ENCODE results near the gene IFIH1.
A peak's percentile ranks its signal among the peaks of the same experiment; 100 is the strongest.

The IFIH1 gene

DNA sequence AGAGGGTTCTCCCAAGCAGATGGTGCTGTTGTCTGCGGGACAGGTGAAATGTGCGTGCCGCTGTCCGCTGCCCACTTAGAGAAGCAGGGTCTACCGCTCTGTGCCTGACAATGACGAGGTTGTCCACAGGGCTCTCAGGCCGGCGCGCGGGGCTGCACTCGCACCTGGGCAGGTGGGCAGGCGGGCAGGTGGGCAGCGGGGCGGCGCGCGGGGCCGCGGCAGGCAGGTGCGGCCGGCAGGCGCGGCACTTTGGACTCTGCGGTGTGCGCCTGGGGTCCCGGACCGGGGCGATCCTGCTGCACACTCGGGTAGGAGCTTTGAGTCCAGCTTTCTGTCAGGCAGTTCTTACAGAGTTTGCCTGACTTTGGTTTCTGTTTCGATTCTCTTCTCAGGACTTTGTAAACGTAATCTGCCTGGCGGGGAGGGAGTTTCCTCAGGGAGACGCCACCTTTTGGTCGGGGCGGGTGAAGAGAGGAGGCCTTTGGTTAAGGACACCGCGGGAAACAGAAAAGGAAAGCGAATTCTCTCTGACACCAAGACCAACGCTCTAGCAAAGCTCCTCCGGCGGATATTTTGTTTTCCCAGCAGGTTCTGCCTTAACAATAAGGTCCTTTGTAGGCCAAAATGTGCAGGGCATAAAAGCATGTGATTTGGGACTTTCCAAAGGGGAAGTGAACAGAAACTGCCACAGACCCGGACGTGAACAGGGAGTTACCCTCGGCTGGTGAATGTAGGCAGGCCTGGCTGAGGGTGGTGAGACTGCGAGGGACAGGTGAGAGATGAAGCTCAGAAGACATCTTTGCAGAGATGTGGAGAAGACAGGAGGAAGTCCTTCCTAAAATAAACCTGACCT, at the start of gene IFIH1:
Gene IFIH1, minus strand, starts transcription at position 357 of the 853 bp plus-strand sequence. CDS start 377 bp downstream, outside the sequence.
- DNase-seq = peak; percentile 64 to 77 (median 74)

DNA sequence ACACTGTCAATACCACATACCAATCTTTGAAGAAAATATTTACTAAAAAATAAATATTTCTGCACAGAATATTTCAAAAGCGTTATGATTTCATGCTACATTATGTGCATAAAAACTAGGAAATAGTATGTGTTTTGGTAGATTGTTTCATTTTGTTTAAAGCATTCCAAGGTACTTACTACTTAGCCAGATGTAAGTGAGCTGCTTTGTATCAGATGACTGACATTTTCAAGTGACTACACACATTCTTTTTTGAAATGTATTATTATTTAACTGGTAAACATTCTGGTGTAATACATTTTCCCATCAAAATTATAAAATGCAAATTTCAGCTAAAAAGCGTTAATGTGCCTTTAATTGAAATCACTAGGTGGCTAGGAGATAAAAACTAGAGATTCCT, 46.9 kb upstream of the IFIH1 start:
- no peak for DNase-seq

DNA sequence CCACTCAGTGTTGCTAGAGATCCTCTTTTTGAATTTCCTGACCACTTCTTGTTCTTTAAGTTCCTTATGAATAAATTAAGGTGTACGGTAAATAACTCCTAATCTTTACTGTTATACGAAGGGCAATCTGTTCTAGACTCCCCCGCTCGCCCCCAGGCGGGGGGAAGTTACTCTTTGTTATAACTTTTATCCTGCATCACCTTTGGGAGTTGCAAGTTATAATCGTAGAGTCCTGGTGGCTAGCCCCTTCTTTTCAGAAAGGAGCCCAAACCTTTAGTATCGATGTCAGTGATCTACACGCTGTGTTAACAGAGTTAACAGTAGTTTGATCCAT, 26.1 kb upstream of the IFIH1 start:
- peak in 1 of 6 experiments; percentile 18 for DNase-seq

DNA sequence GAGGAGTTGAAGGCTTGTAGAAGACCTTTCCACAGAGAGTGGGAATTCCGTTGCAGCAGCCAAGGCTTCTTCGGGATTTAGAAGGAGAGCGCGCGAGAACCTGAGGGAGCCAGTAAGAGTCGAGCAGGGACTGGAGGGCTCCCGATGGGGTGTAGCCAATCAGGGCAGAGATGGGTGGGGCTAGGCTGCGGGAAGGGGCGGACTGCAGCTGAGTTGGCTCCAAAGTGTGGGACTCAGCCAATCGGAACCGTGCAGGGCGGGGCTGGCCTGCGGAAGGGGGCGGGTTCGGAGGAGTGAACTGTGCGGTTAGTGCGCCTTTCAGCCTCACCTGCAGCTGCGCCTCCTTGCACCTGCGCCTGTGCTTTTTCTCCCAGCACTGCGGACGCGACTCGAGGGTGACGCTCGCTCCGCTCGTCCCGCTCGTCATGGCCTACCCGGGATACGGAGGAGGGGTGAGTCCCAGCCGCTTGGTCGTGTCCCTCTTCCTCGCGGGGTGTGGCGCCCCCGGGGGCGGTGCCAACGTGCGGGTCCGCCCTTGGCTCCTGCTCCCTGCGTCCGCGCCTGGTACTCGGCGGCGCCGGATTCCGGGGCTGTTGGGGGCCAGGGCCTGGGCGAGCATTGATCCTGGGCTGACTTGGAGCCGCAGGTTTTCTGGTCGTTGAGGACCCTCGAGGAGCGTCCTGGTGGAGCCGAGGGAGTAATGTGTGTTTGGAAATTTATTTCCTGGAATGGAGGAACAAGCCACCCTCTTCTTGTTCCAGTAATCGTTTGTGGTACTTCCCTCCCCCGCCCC, 25.5 kb upstream of the IFIH1 start, which contains the start of gene GCA:
Gene GCA, plus strand, starts transcription at position 309 of the 793 bp plus-strand sequence. Its CDS starts 117 bp downstream, at position 426.
- DNase-seq = peak; percentile 95 to 98 (median 98)

DNA sequence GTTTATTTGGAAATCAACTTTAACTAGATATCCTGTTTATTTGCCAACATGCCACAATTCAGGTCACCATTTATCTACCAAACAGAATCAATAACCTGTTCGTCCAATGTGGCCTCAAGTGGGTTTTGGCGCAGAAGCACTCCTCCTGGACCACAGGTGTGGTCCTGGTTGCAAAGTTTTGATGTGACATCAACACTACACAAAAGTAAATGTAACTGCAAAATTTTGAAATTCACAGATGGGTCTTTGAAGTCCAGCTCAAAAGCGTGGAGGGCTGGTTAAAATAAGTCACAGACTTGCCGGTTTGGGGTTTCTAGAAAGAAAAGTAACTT, 25.0 kb upstream of the IFIH1 start:
- no peak for DNase-seq

DNA sequence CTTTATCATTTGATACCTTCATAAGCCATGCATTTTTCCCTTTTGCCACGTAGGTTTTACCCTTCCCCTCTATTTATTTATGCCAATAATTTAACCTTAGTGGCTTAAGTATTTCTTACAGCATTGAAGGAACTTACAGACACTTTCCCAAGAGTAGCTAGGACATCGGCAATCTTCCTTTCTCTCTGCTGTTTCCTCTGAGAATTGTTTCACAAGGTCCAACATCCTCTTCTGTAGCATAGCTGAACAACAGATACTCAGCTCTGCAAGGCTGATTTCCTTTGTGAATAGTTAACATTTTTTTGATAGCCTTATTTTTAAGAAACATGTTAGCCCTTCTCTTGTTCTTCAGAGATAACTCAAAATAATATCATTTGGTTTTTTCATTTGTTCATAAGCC, 24.4 kb upstream of the IFIH1 start:
- DNase-seq = no peak

DNA sequence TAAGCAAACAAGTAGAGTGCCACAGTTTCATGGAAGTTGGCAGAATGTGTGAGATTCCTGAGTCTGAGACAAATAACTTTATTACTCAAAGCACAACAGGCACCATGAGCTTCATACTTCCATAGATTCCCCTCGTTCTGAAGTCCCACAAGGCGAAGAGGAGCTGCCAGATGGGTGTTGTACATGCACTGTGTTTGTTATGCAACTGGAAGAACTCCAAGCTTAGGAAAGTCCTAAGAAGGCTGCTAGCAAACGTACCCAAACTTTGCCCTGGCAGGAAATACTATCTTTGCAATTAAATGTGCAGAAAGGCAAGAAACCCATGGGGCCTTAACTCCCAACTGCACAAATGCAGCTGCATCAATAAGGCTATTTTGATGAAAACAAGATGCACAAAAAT, 23.8 kb upstream of the IFIH1 start:
- no peak for DNase-seq

DNA sequence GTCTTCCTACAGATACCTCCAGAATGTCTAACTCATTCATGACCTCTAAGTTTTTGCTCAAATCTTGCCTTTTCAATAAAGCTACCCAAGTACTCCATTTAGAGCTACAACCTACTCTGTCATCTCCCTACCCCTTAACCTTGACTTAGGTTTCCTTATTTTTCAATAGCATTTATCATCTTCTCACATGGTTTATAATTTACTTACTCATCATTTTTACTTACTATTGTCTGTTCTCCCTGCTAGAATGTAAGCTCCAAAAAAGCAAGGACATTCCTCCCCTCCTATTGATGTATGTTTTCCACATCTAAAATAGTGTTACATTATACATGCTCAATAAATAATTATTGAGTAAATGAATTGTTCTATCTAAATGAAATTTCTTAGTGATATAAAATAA, 22.3 kb upstream of the IFIH1 start:
- DNase-seq = no peak

DNA sequence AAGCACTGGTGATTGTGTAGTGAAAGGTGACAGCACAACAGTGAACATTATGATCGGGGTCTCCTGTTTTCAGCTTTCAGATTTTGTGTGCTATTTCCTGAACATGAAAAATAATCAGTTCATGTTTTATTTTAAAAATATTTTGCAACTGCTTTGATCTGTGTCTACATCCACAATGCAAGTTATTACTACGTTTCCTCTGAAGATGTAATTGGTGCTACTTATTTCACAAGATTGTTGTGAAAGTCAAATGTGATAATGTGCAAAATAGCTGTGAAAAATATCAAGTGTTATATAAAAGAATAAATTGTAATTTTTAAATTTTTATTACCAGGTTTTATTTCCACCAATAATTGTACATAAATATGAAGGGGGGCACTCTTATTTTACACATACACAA, 19.4 kb upstream of the IFIH1 start:
- no peak for DNase-seq

DNA sequence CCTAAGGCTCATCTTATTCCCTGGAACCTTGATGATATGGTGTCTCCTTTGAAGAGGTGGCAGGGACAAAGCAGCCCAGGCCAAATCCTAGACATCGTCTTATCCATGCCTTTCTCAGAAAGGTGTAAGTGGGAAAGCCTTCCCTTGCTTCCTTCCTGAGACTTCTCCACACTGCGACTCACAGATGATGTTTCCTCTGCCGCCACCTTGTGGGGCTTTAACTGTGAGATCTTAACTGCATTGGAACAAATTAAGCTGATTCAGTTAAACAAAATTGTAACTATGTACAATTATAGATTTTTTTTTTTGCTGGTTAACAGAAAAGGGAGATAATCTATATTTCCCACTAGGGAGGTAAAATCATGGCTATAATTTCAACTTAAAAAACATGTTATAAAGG, 15.5 kb upstream of the IFIH1 start:
- no peak for DNase-seq

DNA sequence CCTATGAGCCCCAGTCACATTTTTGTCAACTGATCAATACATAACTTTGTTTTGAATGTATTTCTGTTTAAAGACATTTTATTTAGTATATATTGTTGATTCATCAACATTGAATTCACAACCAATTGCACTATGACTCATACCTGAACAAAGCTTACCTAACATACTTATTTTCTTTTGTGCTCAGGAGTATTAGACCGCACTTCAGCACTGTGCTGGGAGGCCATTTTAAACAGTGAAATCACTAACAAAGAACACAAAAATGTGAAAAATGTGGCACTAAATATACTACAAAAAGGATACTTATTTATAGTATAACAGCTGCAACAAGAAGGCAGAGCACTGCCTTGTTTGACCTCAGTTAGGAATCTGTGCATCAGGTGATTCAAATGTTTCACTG, 12.4 kb upstream of the IFIH1 start:
- DNase-seq = no peak

DNA sequence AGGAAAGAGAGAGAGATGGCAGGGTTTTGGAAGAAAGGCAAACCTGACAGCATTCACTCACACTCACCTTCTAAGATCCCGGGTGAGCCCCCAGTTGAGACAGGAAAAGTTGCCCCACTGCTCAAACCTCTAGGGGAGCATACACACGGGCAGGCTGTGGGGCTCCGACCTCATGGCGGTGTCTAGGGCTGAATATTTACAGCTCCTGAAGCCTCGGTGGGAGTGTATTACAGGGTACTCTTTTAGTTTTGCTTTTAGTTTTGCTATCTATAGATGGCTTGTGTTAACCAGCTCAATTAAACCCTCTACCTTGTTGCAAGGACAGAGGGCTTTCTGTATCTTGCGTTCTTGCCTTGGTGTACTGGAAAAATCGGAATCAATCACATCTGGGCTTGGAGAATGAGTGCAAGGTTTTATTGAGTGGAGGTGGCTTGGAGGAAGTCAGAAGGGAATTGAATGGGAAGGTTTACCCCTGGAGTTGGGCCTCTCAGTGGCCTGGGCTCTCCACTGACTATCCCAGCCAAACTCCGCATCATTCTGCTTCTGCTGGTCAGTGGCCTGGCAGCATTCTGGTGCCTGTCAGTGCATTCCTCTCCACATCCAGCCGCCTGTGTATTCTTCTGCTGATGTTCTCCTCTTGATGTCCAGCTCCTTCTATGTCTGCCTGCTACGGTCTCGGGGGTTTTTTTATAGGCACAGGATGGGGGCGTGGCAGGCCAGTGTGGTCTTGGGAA, 10.1 kb upstream of the IFIH1 start:
- DNase-seq = no peak

DNA sequence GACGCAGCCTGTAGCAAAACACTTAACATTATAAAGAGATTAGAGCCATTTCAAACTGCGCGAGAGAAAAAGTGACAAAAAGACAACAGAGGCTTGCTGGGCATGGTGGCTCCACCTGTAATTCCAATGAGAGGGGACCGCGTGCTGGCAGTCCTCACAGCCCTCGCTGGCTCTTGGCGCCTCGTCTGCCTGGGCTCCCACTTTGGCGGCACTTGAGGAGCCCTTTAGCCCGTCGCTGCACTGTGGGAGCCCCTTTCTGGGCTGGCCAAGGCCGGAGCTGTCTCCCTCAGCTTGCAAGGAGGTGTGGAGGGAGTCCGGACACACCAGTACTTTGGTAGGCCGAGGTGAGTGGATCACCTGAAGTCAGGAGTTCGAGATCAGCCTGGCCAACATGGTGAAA, 9.3 kb upstream of the IFIH1 start:
- no peak for DNase-seq

DNA sequence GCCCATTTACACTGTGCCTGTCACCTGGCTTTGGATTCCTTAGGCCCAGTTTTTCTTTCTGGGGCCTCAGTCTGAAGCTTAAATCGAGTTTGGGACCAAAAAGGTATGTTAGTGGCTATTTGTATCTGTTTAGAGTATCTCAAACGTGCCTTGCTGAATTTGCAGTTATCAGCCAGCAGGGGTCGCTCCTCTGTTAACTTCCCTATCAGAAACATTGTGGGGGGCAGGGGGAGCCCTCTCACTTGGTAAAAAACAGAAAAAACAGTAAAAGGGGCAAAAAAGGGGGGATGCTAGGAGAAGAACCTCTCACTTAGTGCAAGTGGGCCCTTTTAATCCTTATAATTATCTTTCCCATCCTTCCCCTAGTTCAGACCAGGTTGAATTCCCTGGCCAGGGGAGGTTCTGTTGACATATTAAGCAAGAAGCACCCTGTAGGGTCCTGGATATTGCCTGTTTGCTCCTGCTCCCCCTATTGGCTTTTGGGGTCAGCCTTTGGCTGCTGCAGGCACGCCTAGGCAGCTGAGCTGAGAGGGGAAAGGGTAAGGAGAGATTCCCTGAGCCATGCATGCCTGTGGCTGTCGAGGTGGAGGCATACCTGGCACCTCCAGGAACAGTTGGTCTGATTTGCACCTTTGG, 8.8 kb upstream of the IFIH1 start:
- DNase-seq = peak in 2 of 6 experiments; percentile 5 to 15

DNA sequence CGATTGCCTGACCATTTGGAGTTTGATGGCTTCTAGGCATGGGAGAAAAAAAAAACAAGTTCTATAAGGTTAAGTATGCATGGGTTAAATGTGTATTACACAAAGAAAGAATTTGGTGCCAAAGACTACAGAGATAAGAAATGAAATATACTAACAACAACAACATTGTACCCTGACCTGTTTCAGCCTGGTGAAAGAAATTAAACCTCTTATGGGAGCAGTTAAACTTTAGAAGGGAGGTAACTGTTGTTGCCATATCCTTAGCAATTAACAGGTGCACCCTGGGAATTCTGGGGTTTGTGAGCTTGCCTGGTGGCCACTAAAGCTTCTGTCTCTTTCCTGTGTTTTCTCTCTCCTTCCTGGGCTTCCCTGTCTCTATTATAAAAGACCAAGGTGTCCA, 6.5 kb upstream of the IFIH1 start:
- no peak for DNase-seq

DNA sequence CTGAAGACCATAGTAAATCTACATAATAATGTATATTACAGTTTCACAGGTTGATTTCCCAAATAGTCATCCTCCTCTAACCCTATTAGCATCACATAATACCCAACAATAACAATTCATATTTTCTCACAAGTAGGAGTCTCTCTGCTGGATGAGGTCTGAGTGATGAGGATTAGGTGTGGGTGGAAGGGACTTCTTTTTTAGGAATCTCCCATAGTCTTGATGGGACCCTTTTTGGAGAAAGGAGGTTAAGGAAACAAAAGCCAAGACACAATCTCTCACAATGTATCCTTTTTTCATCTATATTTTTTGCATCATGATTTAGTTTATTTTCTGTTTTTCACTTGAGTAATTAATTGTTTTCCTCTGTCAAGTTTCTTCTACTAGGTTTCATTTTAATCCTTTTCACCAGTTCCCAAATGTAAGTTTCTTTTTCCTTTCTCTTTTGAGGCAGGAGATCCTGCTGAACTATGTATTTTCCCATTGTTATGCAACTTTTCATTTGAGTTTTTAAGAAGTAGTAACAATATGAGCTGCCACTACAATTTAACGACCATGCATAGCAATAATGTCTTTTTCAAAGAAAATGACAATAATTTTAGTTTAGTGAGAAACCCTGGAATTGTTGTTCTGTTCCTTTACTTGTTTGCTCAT, 2.5 kb upstream of the IFIH1 start:
- DNase-seq = no peak

DNA sequence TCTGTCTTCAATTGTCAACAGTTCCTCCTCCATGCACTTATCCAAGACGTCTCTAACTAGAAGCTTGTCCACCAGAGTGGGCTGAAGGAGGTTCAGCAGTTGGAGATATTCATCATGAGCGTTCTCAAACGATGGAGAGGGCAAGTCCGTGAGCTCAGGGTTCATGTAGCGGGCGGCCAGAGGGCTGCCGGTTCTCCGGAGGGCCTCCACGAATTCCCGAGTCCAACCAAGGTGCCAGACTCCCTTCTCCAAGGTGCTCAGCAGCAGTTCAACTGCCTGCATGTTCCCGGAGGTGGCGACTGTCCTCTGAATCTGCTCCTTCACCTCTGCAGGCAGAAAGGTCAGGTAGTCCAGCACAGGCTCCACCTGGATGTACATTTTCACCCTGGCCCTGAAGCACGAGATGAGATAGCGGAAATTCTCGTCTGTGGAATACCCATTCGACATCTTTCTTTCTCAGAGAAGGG, 590 bp downstream of the IFIH1 start:
- peak in 5 of 6 experiments; percentile 19 to 76 (median 52) for DNase-seq

DNA sequence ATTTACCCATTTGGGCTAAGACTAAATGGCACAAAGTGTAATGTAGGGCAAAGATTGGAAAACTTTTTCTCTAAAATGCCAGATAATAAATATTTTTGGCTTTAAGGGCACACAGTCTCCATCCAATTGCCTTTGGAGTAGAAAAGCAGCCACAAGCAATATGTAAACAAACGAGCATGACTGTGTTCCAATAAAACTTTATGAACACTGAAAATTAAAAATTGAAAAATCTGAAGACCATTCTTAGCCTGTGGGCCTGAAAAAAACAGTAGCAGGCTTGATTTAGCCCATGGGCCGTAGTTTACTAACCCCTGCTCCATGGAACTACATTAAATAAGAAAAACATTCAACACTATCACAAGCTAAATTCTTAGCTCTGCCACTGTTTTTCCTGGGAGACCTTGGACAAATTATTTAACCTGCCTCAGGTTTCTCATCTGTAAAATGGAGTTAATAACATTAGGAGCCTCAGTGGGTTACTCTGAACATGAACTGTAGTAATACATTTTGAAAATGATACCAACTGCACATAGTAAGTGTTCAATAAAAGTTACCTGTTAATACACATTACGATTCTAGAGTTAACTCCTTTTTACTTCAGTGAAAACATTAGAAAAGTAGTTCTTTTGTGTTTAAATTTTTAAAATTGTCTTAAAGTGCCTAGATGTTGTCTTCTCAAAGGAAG, 1.3 kb downstream of the IFIH1 start:
- DNase-seq = no peak

DNA sequence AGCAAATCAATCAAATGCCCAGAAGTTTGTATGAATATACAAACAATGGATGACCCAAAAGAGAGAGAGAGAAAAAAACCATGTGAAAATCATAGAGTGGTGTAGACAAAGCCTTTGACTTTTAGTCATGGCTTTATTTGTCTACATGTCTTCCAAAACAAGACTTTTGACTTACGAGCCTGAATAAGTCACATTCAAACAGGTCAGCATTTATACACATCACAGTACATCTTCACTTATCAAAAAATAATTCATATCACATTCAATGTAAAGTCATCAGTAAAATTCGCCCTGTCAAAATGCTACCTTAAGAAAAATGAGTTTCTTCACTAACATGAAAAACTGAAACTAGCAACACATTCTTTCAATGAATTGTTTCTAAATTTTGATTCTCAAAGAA, 1.9 kb downstream of the IFIH1 start:
- DNase-seq = no peak

DNA sequence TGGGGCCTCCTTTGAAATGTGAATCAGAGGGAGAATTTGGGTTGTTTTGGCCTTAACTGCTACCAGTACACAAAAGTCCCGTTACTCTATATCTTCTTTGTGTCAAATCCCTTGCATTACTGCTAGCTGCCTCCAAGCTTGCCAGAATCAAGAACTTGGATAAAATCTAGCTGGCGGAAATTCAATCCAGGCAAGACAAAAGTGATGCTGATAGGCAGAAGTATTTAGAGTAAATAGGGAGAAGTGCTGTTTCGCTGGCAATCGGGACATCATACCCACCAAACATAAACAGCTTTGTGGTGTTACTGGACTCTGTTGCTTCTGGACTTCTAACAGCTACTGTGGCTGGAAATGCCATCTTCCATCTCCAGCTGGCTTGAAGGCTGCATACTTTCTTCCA, 2.5 kb downstream of the IFIH1 start:
- no peak for DNase-seq

DNA sequence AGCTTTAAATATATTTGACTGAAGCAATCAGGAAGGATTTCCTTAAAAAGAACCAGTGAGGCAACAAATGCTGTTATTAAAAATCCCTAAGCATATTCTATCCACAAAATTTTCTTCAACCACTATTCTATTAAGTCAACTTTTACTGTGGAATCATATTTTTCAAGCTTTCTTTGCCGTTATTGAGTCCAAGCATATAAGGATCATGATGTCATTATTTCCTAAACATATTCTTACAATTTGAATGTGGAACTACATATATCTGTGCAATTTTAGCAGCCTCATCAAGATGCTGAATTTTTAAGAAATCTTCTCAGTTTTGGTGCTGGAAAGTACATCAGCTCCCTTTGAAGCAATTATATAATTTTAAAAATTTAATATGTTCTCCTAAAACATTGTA, 5.6 kb downstream of the IFIH1 start:
- no peak for DNase-seq
